Measurements from ENCODE around the gene GNE.
"Not testable (repeated sequence)": the region's sequence is repeated elsewhere in the genome, so short reads cannot be mapped to it uniquely, and the experiment has no call there.

The GNE gene

GRCh38 chr9:36268007-36268427, 9.8 kb upstream of the GNE start:
- DNase-seq: no peak

GRCh38 chr9:36264896-36265295, 6.6 kb upstream of the GNE start:
- no peak for DNase-seq

GRCh38 chr9:36263683-36264082, 5.4 kb upstream of the GNE start:
- DNase-seq: no peak

GRCh38 chr9:36258996-36259533, 817 bp upstream of the GNE start:
- DNase-seq: no peak

- no peak for DNase-seq
Measured at GRCh38 chr9:36251428-36251827, 6.8 kb downstream of the GNE start.

- DNase-seq: no peak
Measured at GRCh38 chr9:36250079-36250478, 8.2 kb downstream of the GNE start.

GRCh38 chr9:36249189-36249588, 9.1 kb downstream of the GNE start:
- no peak for DNase-seq

GRCh38 chr9:36248061-36248460, 10.2 kb downstream of the GNE start:
- peak; percentile 38 for DNase-seq

- no peak for DNase-seq
Measured at GRCh38 chr9:36247356-36247755, 10.9 kb downstream of the GNE start.

- no peak for DNase-seq
Measured at GRCh38 chr9:36245906-36246305, 12.3 kb downstream of the GNE start.

- not testable (repeated sequence) for DNase-seq
Measured at GRCh38 chr9:36239675-36240074, 18.6 kb downstream of the GNE start.

GRCh38 chr9:36239205-36239604, 19.0 kb downstream of the GNE start:
- not testable (repeated sequence) for DNase-seq

GRCh38 chr9:36237230-36237629, 21.0 kb downstream of the GNE start:
- DNase-seq: no peak

- DNase-seq: no peak
Measured at GRCh38 chr9:36222449-36222848, 35.8 kb downstream of the GNE start.

GRCh38 chr9:36221667-36222066, 36.6 kb downstream of the GNE start:
- no peak for DNase-seq

GRCh38 chr9:36218411-36218901, 39.8 kb downstream of the GNE start:
- DNase-seq: no peak

GRCh38 chr9:36218011-36218410, 40.2 kb downstream of the GNE start:
- no peak for DNase-seq

GRCh38 chr9:36217256-36217968, 40.8 kb downstream of the GNE start:
- no peak for DNase-seq

- DNase-seq: no peak
Measured at GRCh38 chr9:36214571-36214970, 43.7 kb downstream of the GNE start.

GRCh38 chr9:36213989-36214388, 44.3 kb downstream of the GNE start:
- DNase-seq: no peak

GRCh38 chr9:36213387-36213786, 44.9 kb downstream of the GNE start:
- DNase-seq: no peak

- DNase-seq: no peak
Measured at GRCh38 chr9:36211510-36211909, 46.7 kb downstream of the GNE start.

GRCh38 chr9:36210722-36211121, 47.5 kb downstream of the GNE start:
- no peak for DNase-seq

GRCh38 chr9:36208521-36209253, 49.6 kb downstream of the GNE start:
- DNase-seq: no peak
